Suprapubic skin (tissue), 4 donors: ENCODE data around the gene ASTN2.

Experiments used
- EP300 ChIP-seq: sonication (generic); formaldehyde crosslinking; IDR thresholded peaks from one replicate; pipeline ENCODE4 v1.6.1; 2017; ENCODE audit warnings: antibody characterized with exemption
- POLR2A ChIP-seq, 2 donors: fragments of 450-650 bp; IDR thresholded peaks; one replicate each; pipeline ENCODE4 v1.6.1; 2017; ENCODE audit warnings: antibody characterized with exemption in 2 of 2, mild to moderate bottlenecking in 2 of 2, moderate library complexity in 2 of 2
- POLR2AphosphoS5 ChIP-seq, 3 donors: sonication (generic); formaldehyde crosslinking; IDR thresholded peaks; one replicate each; pipeline ENCODE4 v1.6.1; 2017; ENCODE audit warnings: antibody characterized with exemption in 3 of 3
- TF ChIP-seq, protein P1 (sequence below), 2 donors: fragments of 200-600 bp in 1 of 2; fragments of 450-650 bp in 1 of 2; sonication (generic) in 1 of 2; IDR thresholded peaks; one replicate each; pipeline ENCODE4 v1.5.1; 2016 to 2019; ENCODE audit warnings: antibody characterized with exemption in 2 of 2, mild to moderate bottlenecking in 1 of 2, moderate library complexity in 1 of 2

DNA sequence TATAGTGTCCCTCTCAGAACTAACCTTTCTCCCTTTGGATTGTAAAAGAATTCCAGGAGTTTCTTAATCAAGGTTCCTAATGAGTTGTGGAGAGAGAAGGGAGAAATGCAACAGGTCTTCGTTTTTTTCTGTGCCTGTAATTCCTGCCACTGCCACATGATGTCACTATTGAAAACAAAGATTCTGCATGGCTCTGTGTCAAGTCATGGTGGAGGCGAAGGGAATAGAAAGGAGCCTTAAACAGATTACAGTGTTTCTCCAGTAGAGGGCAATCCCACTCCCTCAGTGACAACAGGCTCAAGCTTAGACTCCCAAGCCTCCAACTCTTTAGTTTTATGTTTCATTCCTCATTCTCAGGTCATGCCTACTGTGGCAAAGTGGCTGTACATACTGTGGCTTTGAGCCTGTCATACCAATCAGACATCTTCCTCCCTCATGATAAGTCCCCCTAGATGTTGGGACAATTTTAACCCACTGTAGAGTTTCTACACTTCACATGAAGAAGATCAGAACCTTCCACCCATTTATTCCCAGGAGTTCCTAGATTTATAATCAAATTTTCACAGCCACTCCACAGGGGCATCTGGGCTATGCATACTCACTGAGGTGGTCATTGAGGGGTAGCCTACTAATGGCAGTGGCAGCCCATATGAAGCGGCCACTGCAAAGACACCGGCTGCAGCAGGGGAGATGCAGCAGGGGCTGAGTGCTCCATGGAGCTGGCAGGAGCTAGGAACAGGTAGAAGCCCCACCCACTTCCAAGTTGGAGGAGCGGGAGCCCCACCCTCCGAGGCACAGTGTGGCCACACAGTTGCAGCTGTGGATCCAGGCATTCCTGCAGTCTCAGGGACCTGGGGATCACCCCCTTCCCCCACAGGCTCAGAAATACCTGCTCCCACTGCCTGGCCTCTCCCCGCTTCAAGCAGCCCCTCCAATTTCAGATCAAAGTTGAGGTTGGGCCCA lies 825.2 kb downstream of the ASTN2 start:
- TF ChIP-seq POLR2A (IDR thresholded peaks at IDR 0.05), result no peak
- TF ChIP-seq, protein P1, sequence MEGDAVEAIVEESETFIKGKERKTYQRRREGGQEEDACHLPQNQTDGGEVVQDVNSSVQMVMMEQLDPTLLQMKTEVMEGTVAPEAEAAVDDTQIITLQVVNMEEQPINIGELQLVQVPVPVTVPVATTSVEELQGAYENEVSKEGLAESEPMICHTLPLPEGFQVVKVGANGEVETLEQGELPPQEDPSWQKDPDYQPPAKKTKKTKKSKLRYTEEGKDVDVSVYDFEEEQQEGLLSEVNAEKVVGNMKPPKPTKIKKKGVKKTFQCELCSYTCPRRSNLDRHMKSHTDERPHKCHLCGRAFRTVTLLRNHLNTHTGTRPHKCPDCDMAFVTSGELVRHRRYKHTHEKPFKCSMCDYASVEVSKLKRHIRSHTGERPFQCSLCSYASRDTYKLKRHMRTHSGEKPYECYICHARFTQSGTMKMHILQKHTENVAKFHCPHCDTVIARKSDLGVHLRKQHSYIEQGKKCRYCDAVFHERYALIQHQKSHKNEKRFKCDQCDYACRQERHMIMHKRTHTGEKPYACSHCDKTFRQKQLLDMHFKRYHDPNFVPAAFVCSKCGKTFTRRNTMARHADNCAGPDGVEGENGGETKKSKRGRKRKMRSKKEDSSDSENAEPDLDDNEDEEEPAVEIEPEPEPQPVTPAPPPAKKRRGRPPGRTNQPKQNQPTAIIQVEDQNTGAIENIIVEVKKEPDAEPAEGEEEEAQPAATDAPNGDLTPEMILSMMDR (IDR thresholded peaks at IDR 0.05), result peak in 1 of 2 donors; percentile 15
- no peak for TF ChIP-seq POLR2AphosphoS5 (IDR thresholded peaks at IDR 0.05)
- no peak for TF ChIP-seq EP300
